Anterior cingulate cortex (tissue), 58 donors: ENCODE results near the gene ZCCHC3.
A peak's percentile ranks its signal among the peaks of the same experiment; 100 is the strongest.

Source experiments
- DNase-seq, 58 donors: peaks; one replicate each; lab custom pipeline; 2025; lab: John Stamatoyannopoulos, UW

ZCCHC3 gene

GRCh38 chr20:310645-311044 is 13.3 kb downstream of the ZCCHC3 start:
- no peak for DNase-seq

- DNase-seq = no peak
Observed at GRCh38 chr20:311609-312008, 14.2 kb downstream of the ZCCHC3 start.

GRCh38 chr20:312067-312466 is 14.7 kb downstream of the ZCCHC3 start:
- DNase-seq = no peak

GRCh38 chr20:312866-313265 is 15.5 kb downstream of the ZCCHC3 start:
- no peak for DNase-seq

GRCh38 chr20:313402-313801 is 16.0 kb downstream of the ZCCHC3 start:
- DNase-seq = no peak

- no peak for DNase-seq
Observed at GRCh38 chr20:313948-314347, 16.6 kb downstream of the ZCCHC3 start.

GRCh38 chr20:316316-317068 is 19.1 kb downstream of the ZCCHC3 start:
- DNase-seq = no peak

GRCh38 chr20:324177-325044 is 27.0 kb downstream of the ZCCHC3 start:
- DNase-seq = peak; percentile 33 to 88 (median 77)

GRCh38 chr20:325045-325888 is 27.9 kb downstream of the ZCCHC3 start, which contains the start of gene SOX12:
SOX12 (plus strand) TSS chr20:325552; CDS start chr20:325925, 373 bp downstream.
- peak; percentile 48 to 100 (median 96) for DNase-seq

- peak in 54 of 58 donors; percentile 21 to 81 (median 58) for DNase-seq
Observed at GRCh38 chr20:325889-326644, 28.7 kb downstream of the ZCCHC3 start.

- DNase-seq = peak in 9 of 58 donors; percentile 34 to 89 (median 58)
Observed at GRCh38 chr20:326645-327185, 29.3 kb downstream of the ZCCHC3 start.

- peak in 57 of 58 donors; percentile 41 to 91 (median 82) for DNase-seq
Observed at GRCh38 chr20:327186-328026, 30.0 kb downstream of the ZCCHC3 start.

GRCh38 chr20:328027-328974 is 30.9 kb downstream of the ZCCHC3 start:
- peak in 2 of 58 donors; percentile 7 to 8 for DNase-seq

- peak in 1 of 58 donors; percentile 15 for DNase-seq
Observed at GRCh38 chr20:328975-329695, 31.8 kb downstream of the ZCCHC3 start.

GRCh38 chr20:329851-330232 is 32.5 kb downstream of the ZCCHC3 start:
- DNase-seq = no peak
